Suprapubic skin (tissue), 4 donors: Measurements from ENCODE around the gene RELN. TPM values are rescaled to one million over a fixed set of nuclear protein-coding genes. Genes with fewer than 3 reads are reported as not detected.

ENCODE experiments used
- DNase-seq, 2 donors: peaks; one replicate each; pipeline ENCODE4 v3.0.0-alpha.2; 2019; ENCODE audit warnings: low spot score in 2 of 2
- H3K27ac ChIP-seq: fragments of 200-600 bp; sonication (generic); one replicate; pipeline ENCODE4 v1.5.1; 2019
- H3K27me3 ChIP-seq: fragments of 200-600 bp; sonication (generic); one replicate; pipeline ENCODE4 v1.5.1; 2019
- H3K36me3 ChIP-seq: fragments of 200-600 bp; sonication (generic); one replicate; pipeline ENCODE4 v1.5.1; 2019
- H3K4me1 ChIP-seq: fragments of 200-600 bp; sonication (generic); one replicate; pipeline ENCODE4 v1.5.1; 2019
- H3K4me3 ChIP-seq: fragments of 200-600 bp; sonication (generic); one replicate; pipeline ENCODE4 v1.5.1; 2019; ENCODE audit warnings: mild to moderate bottlenecking
- H3K9me3 ChIP-seq: fragments of 200-600 bp; sonication (generic); one replicate; pipeline ENCODE4 v1.5.1; 2019
- CTCF ChIP-seq, 2 donors: fragments of 200-600 bp in 1 of 2; fragments of 450-650 bp in 1 of 2; sonication (generic) in 1 of 2; IDR thresholded peaks; one replicate each; pipeline ENCODE4 v1.5.1; 2016 to 2019; ENCODE audit warnings: antibody characterized with exemption in 2 of 2, mild to moderate bottlenecking in 1 of 2, moderate library complexity in 1 of 2
- EP300 ChIP-seq: sonication (generic); formaldehyde crosslinking; IDR thresholded peaks from one replicate; pipeline ENCODE4 v1.6.1; 2017; ENCODE audit warnings: antibody characterized with exemption
- POLR2A ChIP-seq, 2 donors: fragments of 450-650 bp; IDR thresholded peaks; one replicate each; pipeline ENCODE4 v1.6.1; 2017; ENCODE audit warnings: antibody characterized with exemption in 2 of 2, mild to moderate bottlenecking in 2 of 2, moderate library complexity in 2 of 2
- POLR2AphosphoS5 ChIP-seq, 3 donors: sonication (generic); formaldehyde crosslinking; IDR thresholded peaks; one replicate each; pipeline ENCODE4 v1.6.1; 2017; ENCODE audit warnings: antibody characterized with exemption in 3 of 3
- WGBS: methylation state at CpG from one replicate; pipeline ENCODE4 v1.1.5; 2018; 5-methylcytosine and 5-hydroxymethylcytosine counted together
- total RNA-seq, 4 donors: library from RNA; depleted of rRNA; stranded (reverse); fragments of >200 nt; gene quantifications; one replicate each; pipeline ENCODE4 v1.1.0, GENCODE V29; 2016

RELN gene
- total RNA-seq, 4 donors from 2014 or later = 0.72 to 1.8 (median 1.3) TPM

- no peaks in the 10 kb centered on the region for H3K36me3 ChIP-seq
- no peaks in the 10 kb centered on the region for H3K9me3 ChIP-seq
- no peaks in the 10 kb centered on the region for H3K27me3 ChIP-seq
- no peak for DNase-seq
- no peak overlapping the region for H3K4me3 ChIP-seq
- TF ChIP-seq POLR2AphosphoS5 (IDR thresholded peaks at IDR 0.05) (no peak), EP300 (no peak), POLR2A (IDR thresholded peaks at IDR 0.05) (no peak), CTCF (IDR thresholded peaks at IDR 0.05) (no peak)
- H3K27ac ChIP-seq = no peak overlapping the region
- WGBS = 32% methylated on average over 2 of the region's 2 CpGs
- H3K4me1 ChIP-seq = no peaks in the 10 kb centered on the region
These were observed 57.1 kb downstream of the RELN start for GRCh38 chr7:103932389-103932788.

GRCh38 chr7:103929901-103930311, 59.6 kb downstream of the RELN start:
- Histone ChIP-seq H3K4me3 (no peak overlapping the region), H3K27ac (no peak overlapping the region), H3K36me3 (no peaks in the 10 kb centered on the region), H3K4me1 (no peaks in the 10 kb centered on the region), H3K27me3 (no peaks in the 10 kb centered on the region), H3K9me3 (no peaks in the 10 kb centered on the region)
- DNase-seq = no peak
- WGBS = 45% methylated on average over 1 of the region's 1 CpG
- TF ChIP-seq CTCF (IDR thresholded peaks at IDR 0.05) (no peak), POLR2A (IDR thresholded peaks at IDR 0.05) (no peak), POLR2AphosphoS5 (IDR thresholded peaks at IDR 0.05) (no peak), EP300 (no peak)

- 58% methylated on average over 1 of the region's 1 CpG for WGBS
- no peaks in the 10 kb centered on the region for H3K9me3 ChIP-seq
- no peak overlapping the region for H3K4me3 ChIP-seq
- no peaks in the 10 kb centered on the region for H3K27me3 ChIP-seq
- no peak for DNase-seq
- H3K4me1 ChIP-seq = no peaks in the 10 kb centered on the region
- H3K36me3 ChIP-seq = no peaks in the 10 kb centered on the region
- TF ChIP-seq POLR2AphosphoS5 (IDR thresholded peaks at IDR 0.05) = no peak
- TF ChIP-seq EP300 = no peak
- TF ChIP-seq CTCF (IDR thresholded peaks at IDR 0.05) = no peak
- no peak overlapping the region for H3K27ac ChIP-seq
These were observed 60.9 kb downstream of the RELN start for GRCh38 chr7:103928581-103928980.

GRCh38 chr7:103924184-103924583, 65.3 kb downstream of the RELN start:
- Histone ChIP-seq H3K9me3 (no peaks in the 10 kb centered on the region), H3K4me3 (no peak overlapping the region), H3K27ac (no peak overlapping the region), H3K27me3 (no peaks in the 10 kb centered on the region), H3K4me1 (no peaks in the 10 kb centered on the region), H3K36me3 (no peaks in the 10 kb centered on the region)
- no peak for DNase-seq
- TF ChIP-seq CTCF (IDR thresholded peaks at IDR 0.05) (no peak), POLR2A (IDR thresholded peaks at IDR 0.05) (no peak), POLR2AphosphoS5 (IDR thresholded peaks at IDR 0.05) (no peak), EP300 (no peak)
- WGBS = 79% methylated on average over 4 of the region's 4 CpGs

- 60% methylated on average over 2 of the region's 2 CpGs for WGBS
- H3K4me3 ChIP-seq = no peak overlapping the region
- H3K9me3 ChIP-seq = no peaks in the 10 kb centered on the region
- H3K4me1 ChIP-seq = no peaks in the 10 kb centered on the region
- no peaks in the 10 kb centered on the region for H3K27me3 ChIP-seq
- no peak overlapping the region for H3K27ac ChIP-seq
- DNase-seq = no peak
- TF ChIP-seq CTCF (IDR thresholded peaks at IDR 0.05) (no peak), POLR2A (IDR thresholded peaks at IDR 0.05) (no peak), EP300 (no peak), POLR2AphosphoS5 (IDR thresholded peaks at IDR 0.05) (no peak)
- H3K36me3 ChIP-seq = no peaks in the 10 kb centered on the region
These were observed 67.1 kb downstream of the RELN start for GRCh38 chr7:103922407-103922806.
